Measurements from ENCODE around the gene MRS2.
"Not testable (repeated sequence)": the region's sequence is repeated elsewhere in the genome, so short reads cannot be mapped to it uniquely, and the experiment has no call there.

The MRS2 gene

DNA sequence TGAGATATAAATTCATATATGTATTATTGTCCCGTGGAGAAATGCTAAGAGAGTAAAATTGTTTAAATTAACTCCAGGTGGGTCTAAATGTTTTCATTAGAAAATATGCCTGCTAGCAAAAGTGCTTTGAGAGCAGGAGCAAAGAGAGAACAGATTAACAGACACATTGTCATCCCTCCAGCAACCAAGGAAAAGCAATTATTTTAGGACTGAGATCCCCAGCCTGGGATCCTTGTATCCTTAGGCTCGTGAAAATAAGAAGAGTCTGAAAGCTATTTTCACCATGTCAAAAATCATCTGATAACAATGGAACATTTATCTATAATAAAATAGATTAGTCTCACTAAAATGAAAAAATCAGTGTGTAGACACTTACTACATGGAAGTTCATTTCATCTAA, 11.5 kb upstream of the MRS2 start:
- no peak for DNase-seq (ENCODE audit: low spot score)

DNA sequence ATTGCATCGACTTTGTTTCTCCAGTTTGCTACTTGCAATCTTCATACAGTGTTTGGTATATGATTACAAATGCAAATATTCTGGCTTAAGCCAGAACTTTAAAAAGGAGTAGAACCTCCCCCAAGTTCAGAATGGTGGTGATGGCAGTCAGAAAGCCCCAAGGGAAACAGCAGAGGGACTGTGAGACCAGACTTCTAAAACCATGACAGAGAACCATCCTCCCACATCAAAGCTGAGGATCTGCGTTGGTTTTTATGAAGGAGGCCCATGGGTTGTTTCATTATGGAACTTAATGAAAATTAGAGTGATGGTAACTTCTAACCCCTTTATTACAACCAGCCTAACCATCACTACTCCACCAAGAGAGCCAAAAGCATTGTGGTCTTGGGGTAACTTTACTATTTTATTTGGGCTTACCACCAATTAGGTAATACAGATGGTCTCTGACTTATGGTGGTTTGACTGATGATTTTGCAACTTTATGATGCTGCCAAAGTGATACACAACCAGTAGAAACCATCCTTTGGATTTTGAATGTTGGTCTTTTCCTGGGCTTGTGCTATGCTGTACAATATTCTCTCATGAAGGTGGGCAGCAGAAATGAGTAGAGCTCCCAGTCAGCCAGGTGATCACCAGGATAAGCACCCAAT, 10.9 kb upstream of the MRS2 start:
- DNase-seq (ENCODE audit: low spot score): no peak

DNA sequence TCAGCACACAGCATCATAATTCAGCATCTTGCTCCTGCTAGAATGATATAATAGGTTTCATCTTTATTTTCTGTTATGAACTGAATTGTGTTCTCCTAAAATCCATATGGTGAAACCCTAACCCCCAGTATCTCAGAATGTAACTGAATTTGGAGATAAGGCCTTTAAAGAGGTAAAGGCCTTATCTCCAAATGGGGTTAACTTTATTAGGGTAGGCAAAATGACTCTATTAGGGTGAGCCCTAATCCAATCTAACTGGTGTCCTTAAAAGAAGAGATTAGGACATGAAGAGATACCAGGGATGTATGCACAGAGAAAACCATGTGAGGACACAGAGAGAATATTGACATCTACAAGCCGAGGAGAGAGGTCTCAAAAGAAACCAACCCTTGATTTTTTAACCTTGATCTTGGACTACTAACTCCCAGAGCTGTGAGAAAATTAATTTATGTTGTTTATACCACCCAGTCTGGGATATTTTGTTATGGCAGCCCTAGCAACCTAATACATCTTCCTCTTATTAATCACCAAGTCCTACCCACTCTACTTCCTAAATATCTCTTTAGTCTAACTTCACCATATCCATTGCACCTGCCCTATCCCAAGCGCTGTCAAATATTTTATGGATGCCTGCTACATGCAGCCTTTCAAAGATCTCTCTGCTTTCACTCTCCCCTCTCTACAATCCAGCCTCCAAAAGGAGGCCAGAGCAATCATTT, 8.5 kb upstream of the MRS2 start:
- DNase-seq (ENCODE audit: low spot score): no peak

DNA sequence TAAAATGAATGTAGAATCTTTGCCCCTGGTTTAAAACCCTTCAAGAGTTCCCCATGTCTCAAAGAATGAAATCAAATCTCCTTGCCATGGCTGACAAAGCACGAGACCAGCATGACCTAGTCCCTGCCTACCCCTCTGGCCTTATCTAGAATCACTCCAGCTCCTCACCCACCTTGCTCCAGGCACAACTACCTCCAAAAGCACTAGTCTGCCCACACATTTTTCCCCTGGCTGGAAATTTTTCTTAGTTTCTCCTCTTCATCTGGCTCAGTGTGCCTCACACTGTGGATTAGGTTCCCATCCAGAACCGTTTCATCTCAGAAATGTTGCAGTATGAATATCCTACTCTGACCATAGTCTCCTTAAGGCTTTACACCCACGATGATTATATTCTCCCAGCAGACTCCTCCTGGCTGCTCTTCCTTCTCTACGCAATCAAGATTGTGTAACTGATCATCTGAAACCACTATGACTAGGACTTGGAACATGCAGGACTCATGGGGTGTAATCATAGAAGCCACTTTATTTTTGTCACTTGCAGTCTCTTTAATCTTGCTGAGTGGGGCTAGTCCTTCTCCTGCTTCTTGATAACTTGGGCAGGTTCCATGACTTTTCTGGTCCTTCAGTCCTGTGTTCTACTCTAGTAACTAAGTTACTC, 7.8 kb upstream of the MRS2 start:
- DNase-seq (ENCODE audit: low spot score): no peak

DNA sequence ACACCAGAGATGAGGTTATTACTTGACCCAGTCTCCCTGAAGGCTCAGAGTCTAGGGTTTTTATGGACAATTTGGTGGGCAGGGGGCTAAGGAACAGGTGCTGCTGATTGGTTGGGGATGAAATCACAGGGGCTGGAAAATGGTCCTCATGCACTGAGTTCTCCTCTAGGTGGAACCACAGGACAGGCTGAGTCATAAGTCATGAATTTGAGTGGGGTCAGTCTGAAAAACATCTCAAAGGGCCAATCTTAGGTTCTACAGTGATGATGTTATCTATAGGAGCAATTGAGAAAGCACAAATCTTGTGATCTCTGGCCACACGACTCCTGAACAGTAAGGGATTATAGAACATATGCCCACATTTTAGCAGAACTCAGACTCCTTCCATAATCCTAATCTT, 5.9 kb upstream of the MRS2 start:
- DNase-seq (ENCODE audit: low spot score): no peak

DNA sequence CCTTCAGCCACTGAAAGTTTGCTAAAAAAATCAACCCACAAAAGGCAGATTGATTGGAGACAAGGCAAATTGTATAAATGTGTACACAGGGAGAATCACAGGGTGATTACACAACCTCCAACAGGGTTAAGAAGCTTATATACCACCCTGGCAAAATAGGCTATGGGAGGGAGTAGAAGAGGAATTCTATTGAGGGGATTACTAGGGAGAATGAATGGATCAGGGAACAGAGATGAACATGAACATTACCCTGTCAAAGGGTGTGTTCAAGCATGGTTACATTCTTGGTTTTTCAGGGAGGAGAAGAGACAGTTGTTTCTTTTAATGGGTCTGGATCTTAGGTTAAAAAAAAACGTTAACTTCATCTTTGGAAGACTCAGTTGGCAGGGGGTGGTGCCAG, 5.1 kb upstream of the MRS2 start:
- DNase-seq (ENCODE audit: low spot score): no peak

DNA sequence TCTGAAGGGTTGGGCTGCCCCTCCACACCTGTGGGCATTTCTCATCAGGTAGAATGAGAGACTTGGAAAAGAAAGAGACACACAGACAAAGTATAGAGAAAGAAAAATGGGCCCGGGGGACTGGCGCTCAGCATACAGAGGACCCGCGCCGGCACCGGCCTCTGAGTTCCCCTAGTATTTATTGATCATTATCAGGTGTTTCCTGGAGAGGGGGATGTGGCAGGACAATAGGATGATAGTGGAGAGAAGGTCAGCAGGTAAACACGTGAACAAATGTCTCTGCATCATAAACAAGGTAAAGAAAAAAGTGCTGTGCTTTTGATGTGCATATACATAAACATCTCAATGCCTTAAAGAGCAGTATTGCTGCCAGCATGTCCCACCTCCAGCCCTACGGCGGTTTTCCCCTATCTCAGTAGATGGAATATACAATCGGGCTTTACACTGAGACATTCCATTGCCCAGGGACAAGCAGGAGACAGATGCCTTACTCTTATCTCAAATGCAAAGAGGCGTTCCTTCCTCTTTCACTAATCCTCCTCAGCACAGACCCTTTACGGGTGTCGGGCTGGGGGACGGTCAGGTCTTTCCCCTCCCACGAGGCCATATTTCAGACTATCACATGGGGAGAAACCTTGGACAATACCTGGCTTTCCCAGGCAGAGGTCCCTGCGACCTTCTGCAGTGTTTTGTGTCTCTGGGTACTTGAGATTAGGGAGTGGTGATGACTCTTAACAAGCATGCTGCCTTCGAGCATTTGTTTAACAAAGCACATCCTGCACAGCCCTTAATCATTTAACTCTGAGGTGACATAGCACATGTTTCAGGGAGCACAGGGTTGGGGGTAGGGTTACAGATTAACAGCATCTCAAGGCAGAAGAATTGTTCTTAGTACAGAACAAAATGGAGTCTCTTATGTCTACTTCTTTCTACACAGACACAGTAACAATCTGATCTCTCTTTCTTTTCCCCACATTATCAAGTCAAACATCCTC, 2.4 kb upstream of the MRS2 start:
- not testable (repeated sequence) for DNase-seq (ENCODE audit: low spot score)

DNA sequence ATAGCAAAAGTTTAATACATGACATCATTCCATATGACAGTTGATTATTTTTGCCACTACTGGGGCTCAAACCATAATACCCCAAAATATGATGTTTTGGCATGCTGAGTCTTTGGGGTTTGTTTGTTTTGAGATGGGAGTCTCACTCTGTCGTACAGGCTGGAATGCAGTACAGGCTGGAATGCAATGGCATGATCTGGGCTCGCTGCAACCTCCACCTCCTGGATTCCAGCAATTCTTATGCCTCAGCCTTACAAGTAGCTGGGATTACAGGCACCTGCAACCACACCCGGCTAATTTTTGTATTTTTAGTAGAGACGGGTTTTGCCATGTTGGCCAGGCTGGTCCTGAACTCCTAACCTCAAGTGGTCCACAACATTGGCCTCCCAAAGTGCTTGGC, 1.3 kb upstream of the MRS2 start:
- DNase-seq (ENCODE audit: low spot score): no peak

DNA sequence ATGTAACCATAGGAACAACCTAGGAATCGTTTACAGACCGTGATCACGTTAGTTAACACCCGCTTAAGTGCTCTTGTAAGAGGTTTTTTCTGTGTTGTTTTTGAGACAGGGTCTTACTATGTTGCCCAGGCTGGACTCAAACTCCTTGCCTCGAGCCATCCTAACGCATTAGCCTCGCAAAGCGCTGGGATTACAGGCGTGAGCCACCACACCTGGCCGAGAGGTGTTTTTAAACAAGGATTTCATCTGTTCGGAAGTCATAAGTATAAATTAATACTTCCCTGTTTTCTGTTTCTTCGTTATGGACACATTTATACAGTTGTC, 727 bp downstream of the MRS2 start:
- DNase-seq (ENCODE audit: low spot score): no peak

DNA sequence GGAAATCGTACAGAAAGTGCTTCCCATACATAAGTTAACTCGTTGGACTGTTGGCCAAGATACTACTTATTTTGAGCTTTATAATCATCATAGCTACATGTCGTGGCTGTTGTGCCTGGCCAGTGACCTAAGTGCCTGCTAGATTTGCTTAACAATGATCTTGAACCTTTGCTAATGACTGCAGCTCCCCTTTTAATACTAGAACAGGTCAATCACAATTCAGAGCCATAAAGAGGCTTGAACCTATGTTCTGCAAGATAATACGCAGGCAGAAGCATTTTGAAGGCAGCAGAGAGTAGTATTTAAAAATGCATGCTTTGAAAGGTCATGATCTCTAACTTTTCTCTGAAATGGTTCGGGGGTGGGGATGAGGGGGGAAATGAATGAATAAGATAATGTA, 2.5 kb downstream of the MRS2 start:
- no peak for DNase-seq (ENCODE audit: low spot score)

DNA sequence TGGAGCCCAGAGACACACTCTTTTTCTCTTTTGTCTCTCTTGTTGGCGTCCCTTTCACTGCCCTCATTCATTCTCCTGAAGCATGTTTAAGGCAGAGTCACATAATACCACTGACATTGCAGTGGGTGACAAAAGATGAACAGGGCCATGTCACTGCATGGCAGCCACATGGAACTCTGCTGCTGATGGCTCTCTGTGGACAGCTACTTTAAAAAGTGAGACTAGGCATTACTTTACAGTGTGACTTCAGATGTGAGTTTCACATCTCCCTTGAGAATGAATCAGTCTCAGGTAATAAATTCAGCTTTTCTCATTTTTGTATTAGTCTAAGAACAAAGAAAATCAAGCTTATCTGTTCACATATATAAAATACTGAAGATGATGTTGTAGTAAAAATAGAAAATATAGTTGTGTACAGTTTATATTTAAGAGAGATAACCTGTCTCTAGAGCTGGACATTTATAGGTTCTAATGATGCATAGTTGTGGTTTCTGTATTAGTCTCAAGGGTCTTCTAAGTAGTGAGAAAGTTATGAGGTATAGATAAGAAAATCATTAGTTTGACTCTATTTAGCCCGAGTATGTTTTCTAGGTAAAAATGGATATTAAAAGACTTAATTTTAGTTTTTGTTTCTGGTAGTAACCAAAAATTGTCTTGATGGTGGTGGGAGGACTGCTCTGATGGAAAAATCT, 6.1 kb downstream of the MRS2 start:
- DNase-seq (ENCODE audit: low spot score): no peak

DNA sequence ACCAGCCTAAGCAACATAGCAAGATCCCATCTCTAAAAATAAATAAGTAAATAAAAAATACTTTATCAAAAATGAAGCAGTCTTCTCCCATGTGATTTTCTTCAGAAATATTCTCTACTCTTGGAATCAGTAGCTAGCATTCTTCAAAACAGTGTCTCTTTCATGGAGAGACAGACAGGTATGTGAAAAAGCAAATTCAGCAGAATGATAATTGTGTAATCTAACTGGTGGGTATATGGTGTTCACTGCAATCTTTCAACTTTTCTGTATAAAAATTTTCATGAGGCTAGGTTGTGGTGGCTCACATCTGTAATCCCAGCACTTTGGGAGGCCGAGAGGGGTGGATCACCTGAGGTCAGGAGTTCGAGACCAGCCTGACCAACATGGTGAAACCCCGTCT, 7.9 kb downstream of the MRS2 start:
- no peak for DNase-seq (ENCODE audit: low spot score)

DNA sequence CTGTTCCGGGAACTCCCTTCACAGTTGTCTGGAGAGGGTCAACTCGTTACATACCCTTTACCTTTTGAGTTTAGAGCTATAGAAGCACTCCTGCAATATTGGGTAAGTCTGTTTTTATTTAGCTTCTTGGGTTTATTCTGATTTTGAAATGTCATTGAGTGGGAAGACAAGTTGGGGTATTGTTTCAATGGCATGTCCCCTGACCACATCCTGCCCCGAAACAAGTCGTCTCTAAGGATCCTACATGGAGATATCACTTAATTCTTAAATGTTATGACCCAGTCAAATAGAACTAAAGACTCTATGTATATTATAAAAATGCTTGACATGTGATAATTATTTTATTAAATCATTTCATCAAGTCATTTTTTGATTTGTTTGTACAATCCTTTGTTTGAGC, 9.6 kb downstream of the MRS2 start:
- DNase-seq (ENCODE audit: low spot score): no peak

DNA sequence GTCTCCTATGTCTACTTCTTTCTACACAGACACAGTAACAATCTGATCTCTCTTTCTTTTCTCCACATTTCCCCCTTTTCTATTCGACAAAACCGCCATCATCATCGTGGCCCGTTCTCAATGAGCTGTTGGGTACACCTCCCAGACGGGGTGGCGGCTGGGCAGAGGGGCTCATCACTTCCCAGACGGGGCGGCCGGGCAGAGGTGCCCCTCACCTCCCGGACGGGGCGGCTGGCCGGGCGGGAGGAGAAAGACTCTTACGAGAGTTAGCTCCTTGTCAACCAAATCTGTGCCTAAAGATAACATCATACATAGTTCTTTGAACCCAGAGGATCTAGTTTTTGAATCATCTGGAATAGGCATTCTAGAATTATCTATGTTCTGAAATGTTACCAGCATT, 11.8 kb downstream of the MRS2 start:
- not testable (repeated sequence) for DNase-seq (ENCODE audit: low spot score)

DNA sequence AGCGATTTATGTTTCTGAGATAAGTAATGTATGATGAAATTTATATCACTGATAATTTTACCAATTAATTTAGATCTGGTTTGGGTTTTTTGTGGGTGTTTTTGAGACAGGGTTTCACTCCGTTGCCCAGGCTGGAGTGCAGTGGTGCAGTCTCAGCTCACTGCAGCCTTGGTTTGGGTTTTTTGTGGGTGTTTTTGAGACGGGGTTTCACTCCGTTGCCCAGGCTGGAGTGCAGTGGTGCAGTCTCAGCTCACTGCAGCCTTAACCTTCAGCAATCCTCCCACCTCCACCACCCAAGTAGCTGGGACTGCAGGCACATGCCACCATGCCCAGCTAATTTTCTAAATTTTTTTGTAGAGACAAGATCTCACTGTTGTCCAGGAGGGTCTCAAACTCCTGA, 13.0 kb downstream of the MRS2 start:
- DNase-seq (ENCODE audit: low spot score): no peak

DNA sequence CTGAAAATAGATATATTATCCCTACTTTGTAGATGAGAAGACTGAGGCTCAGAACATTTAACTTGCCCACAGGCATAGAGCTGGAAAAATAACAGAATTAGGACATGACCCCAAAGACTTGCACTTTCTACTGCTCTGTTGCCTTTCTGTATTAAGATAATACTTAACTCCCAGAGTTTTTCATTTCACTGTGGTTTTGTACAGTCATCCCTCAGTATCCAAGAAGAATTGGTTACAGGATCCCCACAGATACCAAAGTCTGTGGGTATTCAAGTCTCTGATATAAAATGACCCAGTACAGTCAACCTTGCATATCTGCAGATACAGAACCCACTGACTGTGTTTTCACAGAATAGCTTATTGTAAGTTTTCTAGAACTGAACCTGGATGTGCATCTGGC, 16.8 kb downstream of the MRS2 start:
- no peak for DNase-seq (ENCODE audit: low spot score)

DNA sequence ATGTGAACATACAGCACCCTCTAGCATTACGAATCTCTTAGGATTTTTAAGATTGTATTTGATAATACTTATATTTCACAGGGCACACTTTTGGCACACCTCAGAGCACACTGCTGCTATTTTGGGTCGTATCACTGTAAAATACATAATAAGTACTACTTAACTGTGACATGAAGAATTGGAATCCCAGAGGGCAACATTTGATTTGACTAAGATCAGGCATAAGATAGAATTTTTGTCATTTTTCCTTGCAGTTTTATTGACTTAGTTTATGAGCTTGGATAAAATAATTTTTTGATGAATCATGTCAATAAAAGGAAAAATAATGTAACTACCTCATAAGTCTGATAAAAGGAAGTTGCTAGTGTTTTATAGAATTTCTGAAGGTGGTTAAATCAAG, 22.4 kb downstream of the MRS2 start:
- no peak for DNase-seq (ENCODE audit: low spot score)

DNA sequence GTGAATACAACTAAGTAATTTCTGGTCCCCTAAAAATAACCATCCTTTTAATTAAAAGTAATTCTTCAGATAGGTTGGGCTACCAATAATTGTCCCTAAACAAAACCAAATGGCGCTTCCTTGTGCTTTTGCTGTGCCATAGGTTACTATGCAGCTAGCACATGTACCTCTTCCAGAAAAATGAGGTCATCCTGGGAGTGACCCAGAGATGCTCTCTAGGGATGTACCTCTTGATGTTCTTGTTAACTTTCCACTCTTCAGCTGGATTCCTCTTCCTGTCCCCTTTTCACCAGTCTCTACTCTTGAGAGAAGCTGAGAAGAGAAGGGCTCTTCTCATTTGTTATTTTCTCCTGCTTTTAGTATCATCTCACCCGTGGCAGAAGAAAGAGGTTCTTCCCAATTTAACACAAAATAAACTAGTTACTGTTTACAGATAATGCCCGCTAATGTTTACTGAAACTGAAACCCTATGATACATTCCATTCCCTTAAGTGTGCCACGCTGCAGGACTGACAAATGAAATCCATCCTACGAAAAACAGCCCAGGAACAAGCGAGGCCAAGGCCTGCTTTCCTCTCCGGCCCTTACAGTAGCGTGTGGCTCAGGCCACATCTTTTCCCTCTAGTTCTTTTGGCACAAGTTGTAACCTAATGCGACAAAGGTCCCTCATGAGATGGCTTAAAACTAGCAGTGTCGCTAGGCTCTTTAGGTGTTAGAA, 24.2 kb downstream of the MRS2 start:
- DNase-seq (ENCODE audit: low spot score): no peak

DNA sequence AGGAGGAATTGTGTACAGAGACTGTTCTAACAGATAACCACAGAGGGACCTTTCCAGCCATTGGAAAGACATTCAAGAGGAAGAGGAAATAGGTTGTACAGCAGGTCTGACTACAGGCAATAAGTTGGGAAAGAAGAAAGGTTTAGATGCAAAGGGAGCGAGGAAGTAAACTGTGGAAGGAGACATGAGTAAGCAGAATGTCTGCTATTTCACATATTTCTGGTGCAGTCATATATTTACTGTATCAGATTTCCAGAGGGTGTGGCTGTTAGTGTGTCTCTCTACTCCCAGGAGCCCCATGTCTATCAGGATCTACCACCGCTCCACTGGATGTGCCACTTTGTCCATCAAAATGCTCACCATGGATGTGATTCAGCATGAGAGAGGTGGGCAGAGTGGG, 25.9 kb downstream of the MRS2 start:
- no peak for DNase-seq (ENCODE audit: low spot score)

DNA sequence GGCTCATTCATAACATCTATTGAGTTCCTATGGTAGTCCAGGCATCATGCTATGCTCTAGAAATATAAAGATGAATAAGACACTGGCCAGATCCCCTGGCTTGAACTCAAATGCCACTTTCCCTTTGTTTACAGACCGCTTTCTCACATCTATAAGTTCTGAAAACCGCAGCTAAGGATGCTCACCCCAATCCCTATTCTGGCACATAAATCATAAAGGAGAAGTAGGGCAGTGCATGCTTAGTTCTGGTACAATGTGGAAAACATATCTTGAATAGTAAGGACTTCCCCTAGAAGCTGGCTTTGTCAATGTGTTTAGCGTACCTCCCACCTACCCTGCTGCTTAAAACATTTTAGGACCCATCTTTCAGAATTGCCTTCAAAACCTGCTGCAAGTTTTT, 26.4 kb downstream of the MRS2 start:
- DNase-seq (ENCODE audit: low spot score): no peak

DNA sequence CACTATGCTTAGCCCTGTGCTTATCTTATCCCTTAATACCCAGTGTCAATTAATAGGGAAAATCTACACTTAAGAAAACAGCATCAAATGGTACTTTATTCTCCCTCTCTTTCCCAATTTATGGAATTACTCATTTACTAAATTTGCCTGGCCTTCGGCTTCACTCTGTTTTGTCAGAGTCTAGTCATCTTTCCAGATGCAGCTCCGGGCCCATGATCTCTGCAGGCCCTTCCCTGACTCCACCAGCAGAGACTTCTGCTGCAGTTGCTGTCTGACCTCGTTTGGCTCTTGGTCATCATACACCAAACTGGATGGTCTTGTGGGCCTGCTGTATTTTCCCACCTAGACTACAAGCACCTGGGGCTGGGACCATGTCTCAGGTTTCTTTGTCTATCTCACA, 27.4 kb downstream of the MRS2 start:
- no peak for DNase-seq (ENCODE audit: low spot score)
